ENCODE results near the gene TRIO. TPM values are rescaled to one million over a fixed set of nuclear protein-coding genes. Genes with fewer than 3 reads are reported as not detected.

TRIO gene
- total RNA-seq, 1 donor from 2014 or later, result 223 TPM

- peaks cover 15% of the 10 kb centered on the region for H3K36me3 Mint-ChIP-seq (ENCODE audit: low read depth)
- DNase-seq (no peak), ATAC-seq (ENCODE audit: low read depth) (no peak)
- H3K4me3 Mint-ChIP-seq, result no peak overlapping the region
- intact Hi-C loops (cut with micrococcal nuclease), result no loop called here
- H3K27me3 Mint-ChIP-seq, result no peaks in the 10 kb centered on the region
- TF ChIP-seq, protein P1, sequence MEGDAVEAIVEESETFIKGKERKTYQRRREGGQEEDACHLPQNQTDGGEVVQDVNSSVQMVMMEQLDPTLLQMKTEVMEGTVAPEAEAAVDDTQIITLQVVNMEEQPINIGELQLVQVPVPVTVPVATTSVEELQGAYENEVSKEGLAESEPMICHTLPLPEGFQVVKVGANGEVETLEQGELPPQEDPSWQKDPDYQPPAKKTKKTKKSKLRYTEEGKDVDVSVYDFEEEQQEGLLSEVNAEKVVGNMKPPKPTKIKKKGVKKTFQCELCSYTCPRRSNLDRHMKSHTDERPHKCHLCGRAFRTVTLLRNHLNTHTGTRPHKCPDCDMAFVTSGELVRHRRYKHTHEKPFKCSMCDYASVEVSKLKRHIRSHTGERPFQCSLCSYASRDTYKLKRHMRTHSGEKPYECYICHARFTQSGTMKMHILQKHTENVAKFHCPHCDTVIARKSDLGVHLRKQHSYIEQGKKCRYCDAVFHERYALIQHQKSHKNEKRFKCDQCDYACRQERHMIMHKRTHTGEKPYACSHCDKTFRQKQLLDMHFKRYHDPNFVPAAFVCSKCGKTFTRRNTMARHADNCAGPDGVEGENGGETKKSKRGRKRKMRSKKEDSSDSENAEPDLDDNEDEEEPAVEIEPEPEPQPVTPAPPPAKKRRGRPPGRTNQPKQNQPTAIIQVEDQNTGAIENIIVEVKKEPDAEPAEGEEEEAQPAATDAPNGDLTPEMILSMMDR (IDR thresholded peaks at IDR 0.05), result no peak
- peaks cover 80% of the 10 kb centered on the region for H3K4me1 Mint-ChIP-seq
- ChIA-PET CTCF (interaction anchor here (2.1 kb wide), 1 partner anchor 43 kb away, joined by 6 read pairs; no protein-coding TSS in a partner anchor), POLR2A (interaction anchor here (0.6 to 1.4 kb wide), 4 partner anchors 10 to 19 kb away, joined by 3 to 9 read pairs (median 3); no protein-coding TSS in a partner anchor)
- H3K9me3 Mint-ChIP-seq, result no peaks in the 10 kb centered on the region
- peak overlapping the region; percentile 6 for H3K27ac Mint-ChIP-seq
Measured at GRCh38 chr5:14226992-14227391, 83.8 kb downstream of the TRIO start.

DNA sequence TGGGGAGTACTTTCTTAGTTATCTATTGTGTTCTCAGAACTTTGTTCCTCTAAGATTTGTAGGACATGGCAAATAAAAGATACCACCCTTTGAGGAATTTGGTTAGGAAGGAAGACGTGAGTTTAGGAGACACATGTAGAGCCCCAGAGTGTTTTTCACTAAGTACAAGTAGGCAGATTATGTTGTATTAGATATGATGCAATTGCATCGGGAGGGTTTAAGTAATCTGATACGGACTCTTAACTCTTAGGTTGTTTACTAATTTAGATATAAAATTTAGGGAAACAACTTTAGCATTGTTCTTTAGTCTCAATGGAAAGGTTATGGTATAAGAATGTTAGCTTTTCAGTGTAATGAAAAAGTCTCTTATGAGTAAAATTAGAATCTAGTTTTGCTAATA, 84.4 kb downstream of the TRIO start:
- ATAC-seq (ENCODE audit: low read depth), result no peak
- TF ChIP-seq, protein P1 (IDR thresholded peaks at IDR 0.05), result no peak
- no peak overlapping the region for H3K27ac Mint-ChIP-seq
- intact Hi-C loops (cut with micrococcal nuclease), result no loop called here
- peaks cover 76% of the 10 kb centered on the region for H3K4me1 Mint-ChIP-seq
- H3K9me3 Mint-ChIP-seq, result no peaks in the 10 kb centered on the region
- CTCF ChIA-PET, result interaction anchor here (2.1 kb wide), 1 partner anchor 43 kb away, joined by 6 read pairs; no protein-coding TSS in a partner anchor
- no peak overlapping the region for H3K4me3 Mint-ChIP-seq
- POLR2A ChIA-PET, result interaction anchor here (0.6 to 1.2 kb wide), 2 partner anchors 14 to 20 kb away, joined by 3 to 9 read pairs; no protein-coding TSS in a partner anchor
- no peaks in the 10 kb centered on the region for H3K27me3 Mint-ChIP-seq
- DNase-seq, result no peak
- peaks cover 15% of the 10 kb centered on the region for H3K36me3 Mint-ChIP-seq (ENCODE audit: low read depth)

GRCh38 chr5:14228219-14228618, 85.1 kb downstream of the TRIO start:
- Mint-ChIP-seq H3K4me3 (no peak overlapping the region), H3K27me3 (no peaks in the 10 kb centered on the region), H3K36me3 (ENCODE audit: low read depth) (peaks cover 10% of the 10 kb centered on the region), H3K9me3 (no peaks in the 10 kb centered on the region), H3K27ac (no peak overlapping the region), H3K4me1 (peaks cover 72% of the 10 kb centered on the region)
- DNase-seq (no peak), ATAC-seq (ENCODE audit: low read depth) (no peak)
- intact Hi-C loops (cut with micrococcal nuclease), result loop anchor here (1.0 to 2.0 kb wide), 2 partner anchors 8 to 13 kb away; no protein-coding TSS in a partner anchor
- ChIA-PET POLR2A (interaction anchor here (1.2 kb wide), 1 partner anchor 15 kb away, joined by 3 read pairs; no protein-coding TSS in a partner anchor), CTCF (no interaction called here)
- TF ChIP-seq, protein P1 (IDR thresholded peaks at IDR 0.05), result no peak

GRCh38 chr5:14229181-14229580, 86.0 kb downstream of the TRIO start:
- Mint-ChIP-seq H3K27me3 (no peaks in the 10 kb centered on the region), H3K4me3 (no peak overlapping the region), H3K9me3 (no peaks in the 10 kb centered on the region), H3K36me3 (ENCODE audit: low read depth) (peaks cover 9% of the 10 kb centered on the region), H3K4me1 (peaks cover 72% of the 10 kb centered on the region), H3K27ac (no peak overlapping the region)
- POLR2A ChIA-PET, result no interaction called here
- DNase-seq (no peak), ATAC-seq (ENCODE audit: low read depth) (no peak)
- TF ChIP-seq, protein P1 (IDR thresholded peaks at IDR 0.05), result no peak
- intact Hi-C loops (cut with micrococcal nuclease), result loop anchor here (2.0 kb wide), 1 partner anchor 14 kb away; no protein-coding TSS in a partner anchor
- CTCF ChIA-PET, result no interaction called here

- TF ChIP-seq, protein P1 (IDR thresholded peaks at IDR 0.05), result no peak
- H3K9me3 Mint-ChIP-seq, result no peaks in the 10 kb centered on the region
- H3K27me3 Mint-ChIP-seq, result no peaks in the 10 kb centered on the region
- CTCF ChIA-PET, result no interaction called here
- peaks cover 68% of the 10 kb centered on the region for H3K4me1 Mint-ChIP-seq
- H3K27ac Mint-ChIP-seq, result no peak overlapping the region
- DNase-seq (no peak), ATAC-seq (ENCODE audit: low read depth) (no peak)
- peaks cover 9% of the 10 kb centered on the region for H3K36me3 Mint-ChIP-seq (ENCODE audit: low read depth)
- intact Hi-C loops (cut with micrococcal nuclease), result loop anchor here (2.0 kb wide), 2 partner anchors 15 kb away; no protein-coding TSS in a partner anchor
- H3K4me3 Mint-ChIP-seq, result no peak overlapping the region
- POLR2A ChIA-PET, result no interaction called here
Measured at GRCh38 chr5:14229734-14230133, 86.6 kb downstream of the TRIO start.
